ENCODE data around the gene SF3B2. TPM values are rescaled to one million over a fixed set of nuclear protein-coding genes. Genes with fewer than 3 reads are reported as not detected.
"Not testable (repeated sequence)": the region's sequence is repeated elsewhere in the genome, so short reads cannot be mapped to it uniquely, and the experiment has no call there.

Gene SF3B2
- total RNA-seq, 1 experiment from 2014 or later, result 118 TPM

DNA sequence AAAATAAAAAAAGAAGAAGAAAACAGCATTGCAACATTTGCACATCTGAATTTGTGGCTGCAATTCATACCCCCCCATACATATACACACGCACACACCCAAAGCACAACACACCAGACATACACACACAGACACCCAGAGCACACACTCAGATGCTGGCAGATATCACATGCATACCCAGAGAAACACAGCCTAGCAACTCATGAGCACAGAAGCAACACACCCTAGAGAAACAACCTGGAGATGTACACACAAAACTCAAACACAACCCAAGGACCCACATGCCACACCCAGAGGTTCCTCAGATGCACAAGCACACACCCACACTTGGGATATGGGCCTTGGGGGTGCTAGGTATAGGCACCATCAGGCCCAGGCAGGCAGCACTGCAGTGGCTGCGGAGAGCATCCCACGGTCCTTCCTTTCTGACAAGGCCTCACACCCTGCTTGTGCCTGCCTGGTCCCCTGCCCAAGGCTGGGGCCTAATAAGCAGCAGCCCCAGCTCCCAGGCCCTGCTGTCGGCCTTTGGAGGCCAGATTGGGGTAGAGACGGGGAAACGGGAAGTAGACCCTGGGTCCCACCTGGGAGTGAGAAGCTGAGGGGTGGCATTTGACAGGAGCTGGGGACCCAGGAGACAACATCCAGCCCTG is 37.2 kb upstream of the SF3B2 start:
- no peak for DNase-seq (ENCODE audit: low read depth, low spot score)
- in situ Hi-C loops (cut with HindIII; ENCODE audit: low pct_unique_long_range_greater_than_20kb, low sequenced_read_pairs), result no loop called here

GRCh38 chr11:66015454-66015881 is 36.7 kb upstream of the SF3B2 start:
- no peak for DNase-seq (ENCODE audit: low read depth, low spot score)
- in situ Hi-C loops (cut with HindIII; ENCODE audit: low pct_unique_long_range_greater_than_20kb, low sequenced_read_pairs), result no loop called here

DNA sequence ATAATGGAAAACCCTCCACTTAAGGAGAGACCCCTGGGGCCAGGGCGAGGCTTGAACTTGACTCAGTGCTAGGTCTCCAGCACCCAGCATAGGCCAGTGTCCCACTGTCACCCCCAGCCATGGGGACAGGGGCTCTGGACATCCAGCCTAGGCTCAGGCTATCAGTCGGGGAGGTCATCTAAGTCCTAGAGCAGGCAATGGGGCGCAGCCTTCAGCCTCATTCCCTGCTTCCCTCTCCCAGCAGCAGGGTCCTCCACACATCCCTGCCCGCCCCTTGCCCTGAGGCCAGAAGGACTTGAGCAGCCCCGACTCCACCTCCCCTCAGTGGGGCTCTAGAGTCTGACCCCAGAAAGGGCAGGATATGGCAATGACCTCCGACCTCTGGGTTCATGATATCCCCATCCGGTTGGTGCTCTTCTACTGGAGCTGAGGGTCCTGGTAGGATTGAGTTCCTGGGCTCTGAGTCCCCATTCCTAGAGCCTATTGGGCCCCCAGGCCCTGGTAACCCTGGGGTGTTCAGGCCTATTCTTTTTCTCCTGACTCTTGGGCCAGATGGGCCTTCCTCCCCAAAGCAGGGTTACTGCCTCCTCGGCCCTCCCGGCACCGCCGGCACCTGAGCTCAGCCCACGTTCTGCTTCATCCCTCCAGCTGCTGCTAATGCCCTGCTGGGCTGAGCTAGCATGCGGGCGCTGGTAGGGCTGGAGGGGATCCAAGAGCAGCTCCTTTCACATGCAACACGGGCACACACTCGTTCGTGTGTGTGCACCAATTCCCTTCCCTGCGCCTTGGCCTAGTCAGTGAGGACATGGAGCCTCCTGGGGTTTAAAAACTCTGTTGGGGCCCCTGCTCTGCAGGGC is 36.0 kb upstream of the SF3B2 start:
- no peak for DNase-seq (ENCODE audit: low read depth, low spot score)
- in situ Hi-C loops (cut with HindIII; ENCODE audit: low pct_unique_long_range_greater_than_20kb, low sequenced_read_pairs), result no loop called here

DNA sequence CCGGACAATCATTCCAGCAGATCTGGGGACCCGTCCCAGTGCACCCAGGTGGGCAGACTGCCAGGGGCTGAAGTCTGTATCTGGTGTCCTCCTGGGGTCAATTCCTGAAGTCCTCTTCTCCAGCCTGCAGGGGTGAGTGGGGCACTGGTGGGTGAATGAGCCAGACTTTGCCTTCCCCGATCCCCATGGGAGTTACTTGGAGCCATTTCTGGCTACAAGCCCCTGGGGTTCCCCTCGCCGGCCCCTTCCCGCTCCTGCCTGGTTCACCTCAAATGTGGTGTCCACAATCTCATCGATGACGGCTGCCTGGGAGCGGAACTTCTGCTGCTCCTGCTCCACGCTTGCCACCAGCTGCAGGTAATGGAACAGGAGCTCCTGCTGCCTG is 35.4 kb upstream of the SF3B2 start:
- no peak for DNase-seq (ENCODE audit: low read depth, low spot score)
- in situ Hi-C loops (cut with HindIII; ENCODE audit: low pct_unique_long_range_greater_than_20kb, low sequenced_read_pairs), result no loop called here

- in situ Hi-C loops (cut with HindIII; ENCODE audit: low pct_unique_long_range_greater_than_20kb, low sequenced_read_pairs), result no loop called here
- no peak for DNase-seq (ENCODE audit: low read depth, low spot score)
These were observed 34.8 kb upstream of the SF3B2 start for GRCh38 chr11:66017321-66017720.

- in situ Hi-C loops (cut with HindIII; ENCODE audit: low pct_unique_long_range_greater_than_20kb, low sequenced_read_pairs), result no loop called here
- no peak for DNase-seq (ENCODE audit: low read depth, low spot score)
These were observed 32.0 kb upstream of the SF3B2 start for GRCh38 chr11:66020212-66020611.

DNA sequence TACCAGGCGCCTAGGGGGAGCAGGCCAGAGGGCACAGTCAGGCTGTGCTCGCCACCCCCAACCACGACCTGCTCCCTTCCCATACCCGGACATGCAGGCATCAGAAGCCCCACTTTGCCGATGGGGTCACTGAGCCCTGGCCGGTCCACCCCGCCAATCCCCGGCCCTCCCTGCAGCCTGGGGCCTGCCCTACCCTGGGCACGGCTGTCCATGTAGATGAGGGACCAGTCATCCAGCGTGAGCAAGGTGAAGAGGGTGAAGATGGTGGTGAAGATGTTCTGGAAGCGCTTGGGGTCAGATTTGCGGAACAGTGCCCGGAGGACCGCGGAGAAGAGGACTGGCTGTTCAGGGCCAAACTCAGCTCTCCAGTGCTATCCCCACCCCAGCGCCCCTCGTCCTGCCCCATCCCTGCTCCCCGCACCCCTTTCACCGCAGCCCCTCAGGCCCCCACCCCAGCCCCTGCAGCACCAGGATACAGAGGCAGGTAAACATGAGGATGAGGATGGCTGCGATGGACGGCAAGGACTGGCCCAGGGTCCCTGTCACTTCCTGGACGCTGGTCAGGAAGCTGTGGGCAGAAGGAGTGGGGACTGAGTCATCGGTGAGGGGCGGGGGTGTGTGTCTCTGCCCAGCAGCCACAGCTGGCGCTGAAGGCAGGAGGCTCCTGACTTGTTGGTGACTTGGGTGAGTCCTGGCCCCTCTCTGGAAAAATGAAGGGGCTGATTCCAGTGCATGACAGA is 31.4 kb upstream of the SF3B2 start:
- in situ Hi-C loops (cut with HindIII; ENCODE audit: low pct_unique_long_range_greater_than_20kb, low sequenced_read_pairs), result no loop called here
- peak; percentile 14 for DNase-seq (ENCODE audit: low read depth, low spot score)

- DNase-seq (ENCODE audit: low read depth, low spot score), result peak; percentile 59
These were observed 29.6 kb upstream of the SF3B2 start for GRCh38 chr11:66022401-66023185.

DNA sequence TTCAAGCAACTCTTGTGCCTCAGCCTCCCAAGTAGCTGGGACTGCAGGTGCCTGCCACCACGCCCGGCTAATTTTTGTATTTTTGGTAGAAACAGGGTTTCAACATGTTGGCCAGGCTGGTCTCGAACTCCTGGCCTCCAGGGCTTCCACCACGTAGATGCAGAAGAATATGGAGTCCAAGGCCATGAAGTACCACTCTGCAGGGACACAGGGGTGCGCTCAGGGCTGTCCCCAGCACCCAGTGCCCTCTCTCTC is 29.1 kb upstream of the SF3B2 start:
- DNase-seq (ENCODE audit: low read depth, low spot score); in situ Hi-C loops (cut with HindIII; ENCODE audit: low pct_unique_long_range_greater_than_20kb, low sequenced_read_pairs): not testable (repeated sequence)

More at GRCh38 chr11:66022401-66023185, 29.6 kb upstream of the SF3B2 start:
- in situ Hi-C loops (cut with HindIII; ENCODE audit: low pct_unique_long_range_greater_than_20kb, low sequenced_read_pairs), result no loop called here

GRCh38 chr11:66026017-66026529 is 26.1 kb upstream of the SF3B2 start, which contains the start of gene CATSPER1:
CATSPER1 (minus strand) TSS chr11:66026479; CDS start chr11:66026379, 100 bp downstream.
- DNase-seq (ENCODE audit: low read depth, low spot score), result no peak
- in situ Hi-C loops (cut with HindIII; ENCODE audit: low pct_unique_long_range_greater_than_20kb, low sequenced_read_pairs), result no loop called here

DNA sequence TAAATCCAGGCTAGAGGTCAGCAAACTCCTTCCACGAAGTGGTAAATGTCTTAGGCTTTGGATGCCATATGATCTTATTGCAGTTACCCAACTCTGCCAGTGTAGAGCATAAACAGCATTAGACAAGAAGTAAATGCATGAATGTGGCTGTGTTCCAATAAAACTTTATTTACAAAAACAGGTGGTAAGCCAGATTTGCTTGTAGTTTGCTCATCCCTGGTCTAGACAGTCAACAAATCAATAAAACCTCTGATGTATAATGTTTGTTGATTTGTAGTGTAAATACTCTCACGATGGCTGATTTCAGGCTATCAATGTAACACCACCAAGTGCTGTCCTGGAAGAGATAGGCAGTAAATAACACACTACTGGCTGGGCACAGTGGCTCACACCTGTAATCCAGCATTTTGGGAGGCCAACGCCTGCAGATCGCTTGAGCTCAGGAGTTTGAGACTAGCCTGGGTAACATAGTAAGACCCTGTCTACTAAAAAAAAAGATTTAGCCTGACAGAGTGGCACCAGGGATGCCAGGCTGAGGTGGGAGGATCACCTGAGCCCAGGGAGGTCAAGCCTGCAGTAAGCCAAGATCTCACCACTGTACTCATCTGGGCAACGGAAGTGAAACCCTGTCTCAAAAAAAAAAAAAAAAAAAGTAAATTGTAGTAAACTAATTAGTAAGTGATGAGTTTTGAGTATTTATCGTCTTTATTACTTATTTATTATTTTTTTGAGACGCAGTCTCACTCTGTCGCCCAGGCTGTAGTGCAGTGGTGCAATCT is 19.0 kb upstream of the SF3B2 start:
- in situ Hi-C loops (cut with HindIII; ENCODE audit: low pct_unique_long_range_greater_than_20kb, low sequenced_read_pairs), result no loop called here
- peak; percentile 31 for DNase-seq (ENCODE audit: low read depth, low spot score)

- in situ Hi-C loops (cut with HindIII; ENCODE audit: low pct_unique_long_range_greater_than_20kb, low sequenced_read_pairs), result no loop called here
- DNase-seq (ENCODE audit: low read depth, low spot score), result peak; percentile 31
These were observed 16.4 kb upstream of the SF3B2 start for GRCh38 chr11:66035653-66036333.

DNA sequence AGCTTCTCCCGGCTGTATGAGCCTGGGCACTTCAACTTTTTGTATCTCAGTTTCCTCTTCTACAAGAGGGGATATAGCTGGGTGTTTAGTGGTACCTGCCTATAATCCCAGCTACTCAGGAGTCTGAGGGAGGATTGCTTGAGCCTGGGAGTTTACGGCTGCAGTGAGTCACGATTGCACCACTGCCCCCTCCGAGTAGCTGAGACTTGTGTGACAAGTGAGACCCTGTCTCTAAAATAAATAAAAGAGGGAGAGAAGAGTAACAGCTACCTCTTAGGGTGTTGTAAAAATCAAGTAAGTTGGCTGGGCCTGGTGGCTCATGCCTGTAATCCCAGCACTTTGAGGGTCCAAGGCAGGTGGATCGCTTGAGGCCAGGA is 15.8 kb upstream of the SF3B2 start:
- no peak for DNase-seq (ENCODE audit: low read depth, low spot score)
- in situ Hi-C loops (cut with HindIII; ENCODE audit: low pct_unique_long_range_greater_than_20kb, low sequenced_read_pairs), result no loop called here

DNA sequence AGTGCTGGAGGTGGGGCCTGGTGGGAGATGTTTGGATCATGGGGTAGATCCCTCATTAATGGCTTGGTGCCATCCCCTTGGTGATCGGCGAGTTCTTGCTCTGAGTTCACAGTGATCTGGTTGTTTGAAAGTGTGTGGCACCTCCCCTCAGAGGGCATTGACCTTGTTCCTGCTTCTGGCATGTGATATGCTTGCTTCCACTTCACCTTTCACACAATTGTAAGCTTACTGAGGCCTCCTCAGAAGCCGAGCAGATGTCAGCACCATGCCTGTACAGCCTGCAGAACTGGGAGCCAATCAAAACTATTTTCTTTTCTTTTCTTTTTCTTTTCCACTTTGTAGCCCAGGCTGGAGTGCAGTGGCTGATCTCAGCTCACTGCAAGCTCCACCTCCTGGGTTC is 14.8 kb upstream of the SF3B2 start:
- no peak for DNase-seq (ENCODE audit: low read depth, low spot score)
- in situ Hi-C loops (cut with HindIII; ENCODE audit: low pct_unique_long_range_greater_than_20kb, low sequenced_read_pairs), result no loop called here

DNA sequence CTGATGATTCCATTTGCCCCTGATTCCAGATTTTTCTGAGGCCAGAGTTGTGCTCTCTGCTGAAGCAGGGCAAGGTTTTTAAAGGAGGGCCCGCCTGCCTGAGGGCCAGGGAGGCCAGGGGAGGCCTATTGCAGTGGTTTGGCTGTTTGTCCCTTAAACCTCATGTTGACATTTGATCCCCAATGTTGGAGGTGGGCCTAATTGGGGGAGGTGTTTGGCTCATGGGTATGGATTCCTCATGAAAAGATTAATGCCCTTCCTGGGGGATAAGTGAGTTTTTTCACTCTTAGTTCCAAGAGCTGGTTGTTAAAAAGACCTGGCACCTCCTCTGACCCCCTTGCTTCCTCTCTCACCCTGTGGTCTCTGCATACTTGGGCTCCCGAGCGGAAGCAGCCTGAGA is 12.4 kb upstream of the SF3B2 start:
- DNase-seq (ENCODE audit: low read depth, low spot score), result no peak
- in situ Hi-C loops (cut with HindIII; ENCODE audit: low pct_unique_long_range_greater_than_20kb, low sequenced_read_pairs), result no loop called here

DNA sequence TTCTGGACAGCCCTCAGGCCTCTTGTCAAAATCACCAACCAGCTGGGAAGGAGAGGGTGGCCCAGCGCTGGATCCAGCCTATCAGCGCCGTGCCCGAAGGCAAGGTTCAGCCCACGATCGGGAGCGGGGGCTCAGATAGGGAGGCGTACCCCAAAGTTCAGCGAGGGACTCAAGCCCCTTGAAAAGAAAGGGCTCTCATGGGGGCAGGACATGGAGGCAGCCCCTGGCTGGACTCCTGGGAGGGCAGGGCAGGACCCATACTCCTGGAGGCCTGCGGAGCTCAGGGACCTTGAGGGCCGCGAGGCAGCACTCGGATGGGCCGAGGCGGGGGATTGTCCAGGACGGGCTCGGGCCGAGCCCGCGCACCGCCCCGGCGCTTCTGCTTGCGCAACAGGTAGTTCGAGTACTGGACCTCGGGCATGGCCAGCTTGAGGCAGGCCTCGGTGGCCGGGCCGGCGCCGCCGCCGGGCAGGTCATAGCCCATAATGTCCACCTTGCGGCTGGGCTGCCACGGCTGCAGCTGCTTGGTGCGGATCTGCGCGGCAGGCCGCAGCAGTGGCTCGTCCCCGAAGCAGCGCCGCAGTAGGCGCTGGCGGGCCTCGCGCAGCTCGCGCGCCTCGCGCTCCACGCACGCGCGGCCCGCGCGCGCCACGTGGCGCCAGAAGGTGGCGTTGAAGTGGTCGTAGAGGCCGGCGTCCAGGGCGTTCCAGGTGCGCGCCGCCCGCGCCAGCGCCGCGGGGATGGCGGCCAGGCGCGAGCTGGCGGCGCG is 9.8 kb upstream of the SF3B2 start:
- DNase-seq (ENCODE audit: low read depth, low spot score), result no peak
- in situ Hi-C loops (cut with HindIII; ENCODE audit: low pct_unique_long_range_greater_than_20kb, low sequenced_read_pairs), result no loop called here
